HCT116 (cell line): ENCODE measurements around the gene MYADML2. TPM values are rescaled to one million over a fixed set of nuclear protein-coding genes. Genes with fewer than 3 reads are reported as not detected.

Source experiments
- ATAC-seq: fragments of 200-7000 bp; cut with Tn5 transposase; 2 replicates; pipeline ENCODE4 v1.9.1; 2020; ENCODE audit warnings: mild to moderate bottlenecking, moderate library complexity
- BruUV-seq: library from RNA; stranded (reverse); fragments of 400-500 nt; replicated peaks from 2 replicates; lab custom pipeline; 2021; lab: Mats Ljungman, UMichigan
- CTCF ChIA-PET: fragments of 300-600 bp; sonication (Branson Sonifier 250); formaldehyde crosslinking; loops from one replicate; lab custom pipeline; 2021; ENCODE audit warnings: antibody characterized with exemption; lab: Charles Lee
- POLR2A ChIA-PET: fragments of 300-600, 350-600 bp; sonication (Branson Sonifier 250); formaldehyde crosslinking; loops from one replicate; lab custom pipeline; 2021; ENCODE audit warnings: antibody characterized with exemption; lab: Charles Lee
- RAD21 ChIA-PET, 2 experiments: fragments of 300-600 bp; sonication (Branson Sonifier 250); formaldehyde crosslinking; loops; one replicate each; lab custom pipeline; 2023; ENCODE audit warnings: low total read pairs in 2 of 2; ENCODE audit not compliant: uncharacterized antibody in 2 of 2, unreplicated experiment in 2 of 2, low non-redundant PET in 1 of 2; lab: Charles Lee
- DNase-seq: peaks from one replicate; pipeline ENCODE4 v3.0.0-alpha.2; 2010; ENCODE audit warnings: low read depth, low spot score
- H2AFZ ChIP-seq: fragments of 200-600 bp; shearing (Covaris generic), sonication (generic); 2 replicates; pipeline ENCODE4 v1.6.1; 2017; ENCODE audit warnings: low read depth, mixed run types, mixed read lengths, antibody characterized with exemption, low read length; ENCODE audit not compliant: poor library complexity, severe bottlenecking
- H3K27ac ChIP-seq: 2 replicates; pipeline ENCODE4 v1.5.1; 2012; ENCODE audit warnings: low read depth, low read length
- H3K27me3 ChIP-seq: fragments of 200-600 bp; sonication (generic); 2 replicates; pipeline ENCODE4 v1.6.1; 2016; ENCODE audit warnings: mixed run types, low read length, mixed read lengths; ENCODE audit not compliant: insufficient read depth
- H3K36me3 ChIP-seq, 2 experiments: fragments of 200-500 bp in 1 of 2; fragments of 200-600 bp in 1 of 2; sonication (Bioruptor generic) in 1 of 2; sonication (generic) in 1 of 2; 2 replicates each; pipeline versions ENCODE4 v1.5.1 to v1.6.1; 2014 to 2016; ENCODE audit warnings: low read length in 2 of 2, inconsistent platforms in 1 of 2, mixed read lengths in 1 of 2, mixed run types in 1 of 2; ENCODE audit not compliant: insufficient read depth in 2 of 2, control insufficient read depth in 1 of 2
- H3K4me1 ChIP-seq, 2 experiments: fragments of 200-600 bp in 1 of 2; sonication (generic) in 1 of 2; 2 replicates each; pipeline versions ENCODE4 v1.5.1 to v1.6.1; 2012 to 2017; ENCODE audit warnings: low read length in 2 of 2, inconsistent platforms in 1 of 2, mild to moderate bottlenecking in 1 of 2, mixed read lengths in 1 of 2, mixed run types in 1 of 2, moderate library complexity in 1 of 2; ENCODE audit not compliant: insufficient read depth in 2 of 2, control insufficient read depth in 1 of 2
- H3K4me2 ChIP-seq: fragments of 200-600 bp; sonication (generic); 2 replicates; pipeline ENCODE4 v1.6.1; 2017; ENCODE audit warnings: mixed run types, low read length, mixed read lengths
- H3K4me3 ChIP-seq, 2 experiments: fragments of 200-600 bp in 1 of 2; sonication (generic) in 1 of 2; replicated peaks in 1 of 2; 2 replicates each; pipeline ENCODE4 v1.5.1; 2011 to 2016; ENCODE audit warnings: low read length in 2 of 2, control low read depth in 1 of 2, low read depth in 1 of 2, mild to moderate bottlenecking in 1 of 2, mixed read lengths in 1 of 2, mixed run types in 1 of 2
- H3K79me2 ChIP-seq: fragments of 200-600 bp; sonication (generic); 2 replicates; pipeline ENCODE4 v1.6.1; 2017; ENCODE audit warnings: mild to moderate bottlenecking, mixed run types, low read length, moderate library complexity, mixed read lengths; ENCODE audit not compliant: insufficient read depth
- H3K9ac ChIP-seq: fragments of 200-600 bp; sonication (generic); 2 replicates; pipeline ENCODE4 v1.6.1; 2016; ENCODE audit warnings: low read length, mixed read lengths
- H3K9me2 ChIP-seq: fragments of 200-600 bp; sonication (generic), shearing (Covaris generic); 2 replicates; pipeline ENCODE4 v1.6.1; 2017; ENCODE audit warnings: mixed run types, mild to moderate bottlenecking, moderate library complexity; ENCODE audit not compliant: insufficient read depth
- H3K9me3 ChIP-seq, 2 experiments: fragments of 200-500 bp in 1 of 2; fragments of 200-600 bp in 1 of 2; sonication (Bioruptor generic) in 1 of 2; sonication (generic) in 1 of 2; 2 replicates each; pipeline ENCODE4 v1.6.1; 2014 to 2017; ENCODE audit warnings: low read length in 2 of 2, mixed read lengths in 2 of 2, inconsistent platforms in 1 of 2, low read depth in 1 of 2, mild to moderate bottlenecking in 1 of 2, mixed run types in 1 of 2, moderate library complexity in 1 of 2; ENCODE audit not compliant: control insufficient read depth in 1 of 2, insufficient read depth in 1 of 2
- H4K20me1 ChIP-seq: fragments of 200-600 bp; sonication (generic), shearing (Covaris generic); 2 replicates; pipeline ENCODE4 v1.6.1; 2017; ENCODE audit warnings: mixed run types, mild to moderate bottlenecking, moderate library complexity; ENCODE audit not compliant: insufficient read depth
- ATF3 ChIP-seq: IDR thresholded peaks from 2 replicates; pipeline ENCODE4 v1.6.1; 2012
- CBX3 ChIP-seq: IDR thresholded peaks from 2 replicates; pipeline ENCODE4 v1.6.1; 2012; ENCODE audit warnings: low read depth
- CEBPB ChIP-seq: IDR thresholded peaks from 2 replicates; pipeline ENCODE4 v1.6.1; 2012; ENCODE audit warnings: low read depth
- EGR1 ChIP-seq: IDR thresholded peaks from 2 replicates; pipeline ENCODE4 v1.6.1; 2012; ENCODE audit warnings: low read depth
- EZH2 ChIP-seq: fragments of 200-600 bp; sonication (generic); IDR thresholded peaks from 2 replicates; pipeline ENCODE4 v1.6.1; 2017; ENCODE audit warnings: antibody characterized with exemption, mixed run types
- EZH2phosphoT487 ChIP-seq: fragments of 200-600 bp; IDR thresholded peaks from 2 replicates; pipeline ENCODE4 v1.6.1; 2018; ENCODE audit warnings: antibody characterized with exemption, borderline replicate concordance
- JUND ChIP-seq: IDR thresholded peaks from 2 replicates; pipeline ENCODE4 v1.6.1; 2012
- MAX ChIP-seq: IDR thresholded peaks from 2 replicates; pipeline ENCODE4 v1.6.1; 2012
- POLR2A ChIP-seq: IDR thresholded peaks from 2 replicates; pipeline ENCODE4 v1.7.0; 2011; ENCODE audit warnings: borderline replicate concordance; ENCODE audit not compliant: insufficient read depth, insufficient read length; ENCODE audit errors: extremely low read depth
- POLR2AphosphoS5 ChIP-seq: IDR thresholded peaks from 2 replicates; pipeline ENCODE4 v1.6.1; 2011; ENCODE audit warnings: mild to moderate bottlenecking, low read depth, low read length, moderate library complexity
- RAD21 ChIP-seq: IDR thresholded peaks from 2 replicates; pipeline ENCODE4 v1.6.1; 2012; ENCODE audit warnings: low read depth, mild to moderate bottlenecking
- SIN3A ChIP-seq: IDR thresholded peaks from 2 replicates; pipeline ENCODE4 v1.6.1; 2012; ENCODE audit warnings: low read depth
- SP1 ChIP-seq: IDR thresholded peaks from 2 replicates; pipeline ENCODE4 v1.6.1; 2012; ENCODE audit warnings: low read depth
- SRF ChIP-seq: IDR thresholded peaks from 2 replicates; pipeline ENCODE4 v1.6.1; 2012; ENCODE audit warnings: low read depth
- TCF7L2 ChIP-seq: IDR thresholded peaks from 2 replicates; pipeline ENCODE4 v1.7.0; 2011; ENCODE audit warnings: borderline replicate concordance, inconsistent platforms; ENCODE audit not compliant: insufficient read depth, insufficient read length; ENCODE audit errors: extremely low read depth
- YY1 ChIP-seq: IDR thresholded peaks from 2 replicates; pipeline ENCODE4 v1.6.1; 2011; ENCODE audit warnings: low read length, low read depth, moderate library complexity, mild to moderate bottlenecking; ENCODE audit not compliant: insufficient replicate concordance; ENCODE audit errors: extremely low read depth
- ZFX ChIP-seq: fragments of 450-650 bp; IDR thresholded peaks from 2 replicates; pipeline ENCODE4 v1.6.1; 2017
- ZNF274 ChIP-seq: fragments of 200-500 bp; sonication (Bioruptor generic); IDR thresholded peaks from 2 replicates; pipeline ENCODE4 v1.6.1; 2014; ENCODE audit warnings: mild to moderate bottlenecking, low read depth, low read length, inconsistent platforms
- intact Hi-C: fragments of 100-400 bp; cut with micrococcal nuclease; formaldehyde crosslinking; loops from 2 replicates; pipeline ENCODE4 v1.10.0; 2022
- total RNA-seq: library from RNA; stranded (reverse); gene quantifications from one replicate; pipeline ENCODE4 v1.2.1, GENCODE V29; 2021; ENCODE audit not compliant: unreplicated experiment
- TF ChIP-seq, protein P1 (sequence below): IDR thresholded peaks from 2 replicates; pipeline ENCODE4 v1.6.1; 2012; ENCODE audit warnings: low read depth

The MYADML2 gene
- total RNA-seq, 1 experiment from 2014 or later = not detected

GRCh38 chr17:81934098-81934757 is 12.8 kb downstream of the MYADML2 start:
- ChIA-PET POLR2A (interaction anchor here (1.0 kb wide), 1 partner anchor 89 kb away, joined by 4 read pairs; the partner anchor contains the start of genes CENPX and LRRC45), RAD21 (interaction anchor here in 1 of 2 experiments (0.5 kb wide), 1 partner anchor 86 kb away, joined by 3 read pairs; no protein-coding TSS in a partner anchor), CTCF (no interaction called here)
- Histone ChIP-seq H3K36me3 (peaks cover 6 to 33% of the 10 kb centered on the region in 2 experiments; a peak in 2 of 4 replicates), H3K9ac (no peak overlapping the region), H3K9me2 (no peaks in the 10 kb centered on the region), H4K20me1 (no peaks in the 10 kb centered on the region), H3K4me1 (peaks cover 12 to 60% of the 10 kb centered on the region in 2 experiments; a peak in 3 of 4 replicates), H3K79me2 (peaks cover 17% of the 10 kb centered on the region), H3K27me3 (no peaks in the 10 kb centered on the region), H2AFZ (no peak overlapping the region), H3K4me3 (no peak overlapping the region), H3K27ac (peak overlapping the region; percentile 8; the same call in 1 of the 2 replicates), H3K9me3 (no peaks in the 10 kb centered on the region), H3K4me2 (no peak overlapping the region)
- TF ChIP-seq, protein P1, sequence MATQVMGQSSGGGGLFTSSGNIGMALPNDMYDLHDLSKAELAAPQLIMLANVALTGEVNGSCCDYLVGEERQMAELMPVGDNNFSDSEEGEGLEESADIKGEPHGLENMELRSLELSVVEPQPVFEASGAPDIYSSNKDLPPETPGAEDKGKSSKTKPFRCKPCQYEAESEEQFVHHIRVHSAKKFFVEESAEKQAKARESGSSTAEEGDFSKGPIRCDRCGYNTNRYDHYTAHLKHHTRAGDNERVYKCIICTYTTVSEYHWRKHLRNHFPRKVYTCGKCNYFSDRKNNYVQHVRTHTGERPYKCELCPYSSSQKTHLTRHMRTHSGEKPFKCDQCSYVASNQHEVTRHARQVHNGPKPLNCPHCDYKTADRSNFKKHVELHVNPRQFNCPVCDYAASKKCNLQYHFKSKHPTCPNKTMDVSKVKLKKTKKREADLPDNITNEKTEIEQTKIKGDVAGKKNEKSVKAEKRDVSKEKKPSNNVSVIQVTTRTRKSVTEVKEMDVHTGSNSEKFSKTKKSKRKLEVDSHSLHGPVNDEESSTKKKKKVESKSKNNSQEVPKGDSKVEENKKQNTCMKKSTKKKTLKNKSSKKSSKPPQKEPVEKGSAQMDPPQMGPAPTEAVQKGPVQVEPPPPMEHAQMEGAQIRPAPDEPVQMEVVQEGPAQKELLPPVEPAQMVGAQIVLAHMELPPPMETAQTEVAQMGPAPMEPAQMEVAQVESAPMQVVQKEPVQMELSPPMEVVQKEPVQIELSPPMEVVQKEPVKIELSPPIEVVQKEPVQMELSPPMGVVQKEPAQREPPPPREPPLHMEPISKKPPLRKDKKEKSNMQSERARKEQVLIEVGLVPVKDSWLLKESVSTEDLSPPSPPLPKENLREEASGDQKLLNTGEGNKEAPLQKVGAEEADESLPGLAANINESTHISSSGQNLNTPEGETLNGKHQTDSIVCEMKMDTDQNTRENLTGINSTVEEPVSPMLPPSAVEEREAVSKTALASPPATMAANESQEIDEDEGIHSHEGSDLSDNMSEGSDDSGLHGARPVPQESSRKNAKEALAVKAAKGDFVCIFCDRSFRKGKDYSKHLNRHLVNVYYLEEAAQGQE = no peak
- no peak for TF ChIP-seq EGR1
- TF ChIP-seq ATF3 = no peak
- TF ChIP-seq ZNF274 = no peak
- no peak for TF ChIP-seq SP1
- no peak for TF ChIP-seq ZFX
- TF ChIP-seq JUND = no peak
- no peak for TF ChIP-seq SRF
- TF ChIP-seq POLR2A = no peak
- TF ChIP-seq CEBPB = no peak
- TF ChIP-seq POLR2AphosphoS5 = no peak
- no peak for TF ChIP-seq CBX3
- TF ChIP-seq TCF7L2 = no peak
- no peak for TF ChIP-seq YY1
- TF ChIP-seq SIN3A = no peak
- TF ChIP-seq EZH2 = no peak
- no peak for TF ChIP-seq MAX
- no peak for TF ChIP-seq RAD21
- TF ChIP-seq EZH2phosphoT487 = no peak
- no TSS peak for BruUV-seq
- no peak for DNase-seq
- intact Hi-C loops = no loop called here
- ATAC-seq = no peak
